DMS79 (cell line): ENCODE results near the gene TCFL5.

ENCODE experiments used
- DNase-seq: peaks from one replicate; lab custom pipeline; 2025; lab: John Stamatoyannopoulos, UW

TCFL5 gene

DNA sequence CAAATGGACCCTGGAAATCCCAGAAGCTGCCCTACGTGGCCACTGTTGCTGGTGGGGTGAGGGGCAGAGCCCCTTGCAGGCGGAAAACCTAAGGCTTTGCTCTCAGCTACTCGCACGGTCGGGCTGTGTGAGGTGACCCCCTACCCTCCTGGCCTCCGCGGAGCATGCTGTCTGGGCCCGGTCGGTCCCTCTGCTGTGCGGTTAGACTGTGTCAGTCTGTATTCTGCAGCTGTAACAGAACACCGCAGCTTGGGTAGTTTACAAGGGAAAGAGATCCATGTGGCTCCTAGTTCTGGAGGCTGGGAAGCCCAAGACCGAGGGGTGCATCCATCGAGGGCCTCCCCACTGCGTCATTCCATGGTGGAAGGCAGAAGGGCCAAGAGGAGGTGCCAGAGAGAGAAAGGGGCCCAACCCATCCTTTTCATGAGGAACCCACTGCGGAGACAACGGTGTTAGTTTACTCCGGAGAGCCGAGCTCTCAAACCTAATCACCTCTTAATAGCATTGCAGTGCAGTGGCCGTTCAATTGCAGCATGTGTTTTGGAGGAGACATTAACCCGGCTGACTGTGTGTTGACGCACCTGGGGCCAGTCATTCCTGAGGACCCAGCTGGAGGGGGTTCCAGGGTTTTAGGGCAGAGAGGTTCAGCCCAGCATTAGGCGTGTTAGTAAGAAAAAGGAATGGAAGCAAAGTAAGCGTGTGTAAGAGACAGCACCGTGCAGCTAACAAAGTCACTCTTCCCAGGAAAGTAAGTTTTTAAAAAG, 26.5 kb downstream of the TCFL5 start:
- no peak for DNase-seq

DNA sequence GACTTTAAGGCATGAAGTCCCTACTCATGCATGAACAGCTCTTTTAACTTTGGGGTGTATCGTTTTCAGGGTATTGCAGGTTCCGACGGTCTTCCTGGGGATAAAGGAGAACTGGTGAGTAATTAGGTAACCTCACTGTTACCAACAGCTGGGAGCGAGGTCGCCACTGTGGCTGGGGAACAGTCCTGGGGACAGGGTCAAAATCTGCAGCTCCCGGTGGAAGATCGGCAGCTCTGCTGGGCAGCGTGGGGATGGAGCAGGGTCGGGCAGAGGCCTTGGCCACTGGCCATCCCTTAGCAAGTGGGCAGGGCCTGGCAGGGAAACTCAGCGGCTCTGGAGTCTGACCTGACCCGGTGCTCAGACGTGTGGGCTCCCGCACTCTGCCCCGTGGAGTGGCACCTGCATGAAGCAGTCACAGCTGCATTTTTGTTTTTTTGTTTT, 28.7 kb downstream of the TCFL5 start:
- no peak for DNase-seq

DNA sequence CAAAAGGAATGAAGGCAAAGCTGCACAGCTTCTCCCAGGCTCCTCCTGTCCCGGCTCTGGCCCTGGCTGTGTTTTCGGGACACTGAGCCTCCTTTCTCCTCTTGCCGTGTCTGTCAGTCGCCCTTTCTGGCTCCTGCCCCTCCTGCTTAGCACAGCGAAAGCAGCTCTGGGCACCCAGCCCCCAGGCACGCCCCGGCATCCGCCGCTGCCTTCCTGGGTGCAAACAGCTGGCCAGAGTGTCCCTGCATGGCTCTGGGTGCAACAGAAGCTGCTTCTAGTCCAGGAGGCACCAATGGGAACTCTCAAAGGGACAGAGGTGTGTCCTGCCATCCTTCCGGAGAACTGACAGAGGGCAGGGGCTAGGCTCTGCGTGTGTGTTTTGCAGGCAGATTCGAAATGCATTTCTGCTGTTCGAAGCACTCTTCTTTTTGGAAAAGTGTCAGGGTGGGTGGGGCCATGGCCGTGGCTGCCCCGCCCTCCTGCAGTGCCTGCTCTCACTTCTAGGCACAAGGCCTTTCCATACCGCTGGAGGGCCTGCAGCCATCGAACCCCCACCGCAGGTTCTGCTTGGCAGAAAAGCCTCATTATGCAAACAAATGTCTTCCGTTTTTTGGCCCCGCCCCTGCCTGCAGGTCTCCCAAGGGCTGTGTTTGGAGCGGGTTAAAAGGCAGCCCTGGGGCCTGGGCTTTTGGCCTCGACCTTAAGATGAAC, 29.3 kb downstream of the TCFL5 start:
- DNase-seq, result peak; percentile 44

DNA sequence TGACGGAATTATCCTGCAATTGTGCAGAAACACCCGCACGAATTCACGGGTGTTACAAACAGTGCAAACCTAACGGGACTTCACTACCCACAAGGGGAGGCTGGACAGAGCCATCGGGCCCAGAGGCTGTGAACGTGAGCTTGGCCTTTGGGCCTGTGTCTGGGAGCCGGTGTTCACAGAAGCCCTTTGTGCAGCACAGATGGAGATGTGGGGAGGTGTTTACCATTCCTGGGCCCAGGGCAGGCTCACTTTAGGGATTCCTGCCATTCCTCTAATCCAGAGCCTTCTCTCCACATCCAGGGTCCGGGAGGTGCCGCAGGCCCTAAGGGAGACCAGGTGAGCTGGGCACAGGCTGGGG, 29.8 kb downstream of the TCFL5 start:
- DNase-seq, result no peak

DNA sequence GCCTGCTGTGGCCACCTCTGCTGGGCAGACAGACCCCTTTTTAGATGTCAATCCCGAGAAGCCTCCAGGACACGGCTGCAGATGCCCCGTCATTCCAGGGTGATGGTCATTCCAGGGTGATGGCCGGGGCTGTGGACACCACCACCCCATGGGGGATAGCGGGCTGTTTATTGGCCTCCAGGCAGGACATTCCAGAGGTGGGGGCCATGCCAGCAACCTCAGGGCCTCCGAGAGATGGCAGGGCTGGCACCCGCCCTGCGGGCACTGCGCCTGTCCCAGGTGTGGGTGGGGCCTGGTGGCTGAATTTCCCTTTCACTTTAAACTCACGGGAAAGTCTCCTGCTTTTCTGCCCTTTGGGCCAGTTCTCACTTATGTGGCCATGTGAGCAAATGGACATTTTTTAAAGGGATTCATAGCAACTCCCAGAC, 30.2 kb downstream of the TCFL5 start:
- no peak for DNase-seq

DNA sequence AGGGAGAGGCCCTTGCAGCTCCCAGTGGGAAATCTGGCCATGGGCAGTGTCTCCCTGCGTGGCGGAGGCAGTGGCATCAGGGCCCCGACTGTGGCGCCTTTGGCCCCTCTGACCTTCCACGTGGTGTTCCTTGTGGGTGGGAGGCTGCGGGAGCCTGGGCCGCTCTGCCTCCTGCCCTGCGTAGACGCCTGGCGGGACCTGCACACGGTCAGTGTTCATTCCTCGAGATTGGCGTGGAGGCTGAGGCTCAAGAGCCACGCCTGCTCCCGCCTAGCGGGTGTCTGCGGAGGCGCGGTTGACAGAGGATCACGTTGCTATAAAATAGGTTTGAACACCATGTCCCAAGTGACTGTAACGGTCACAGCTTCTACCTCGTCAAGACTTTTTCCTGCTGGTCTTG, 30.8 kb downstream of the TCFL5 start:
- DNase-seq, result no peak

DNA sequence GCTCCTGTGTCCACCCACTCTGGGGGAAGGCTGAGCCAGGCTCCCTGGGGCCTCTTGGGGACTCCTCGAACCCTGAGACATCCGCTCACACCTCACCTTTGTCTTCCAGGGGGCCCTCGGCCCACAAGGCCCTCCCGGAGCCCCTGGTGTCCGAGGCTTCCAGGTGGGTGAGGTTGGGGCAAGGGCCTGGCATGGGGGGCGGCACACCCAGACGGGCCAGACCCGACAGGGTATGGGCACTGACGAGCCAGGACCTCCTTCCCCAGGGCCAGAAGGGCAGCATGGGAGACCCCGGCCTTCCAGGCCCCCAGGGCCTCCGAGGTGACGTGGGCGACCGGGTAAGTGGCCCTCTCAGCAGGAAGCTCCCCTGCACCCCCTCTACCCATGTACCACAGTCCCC, 31.4 kb downstream of the TCFL5 start:
- no peak for DNase-seq

DNA sequence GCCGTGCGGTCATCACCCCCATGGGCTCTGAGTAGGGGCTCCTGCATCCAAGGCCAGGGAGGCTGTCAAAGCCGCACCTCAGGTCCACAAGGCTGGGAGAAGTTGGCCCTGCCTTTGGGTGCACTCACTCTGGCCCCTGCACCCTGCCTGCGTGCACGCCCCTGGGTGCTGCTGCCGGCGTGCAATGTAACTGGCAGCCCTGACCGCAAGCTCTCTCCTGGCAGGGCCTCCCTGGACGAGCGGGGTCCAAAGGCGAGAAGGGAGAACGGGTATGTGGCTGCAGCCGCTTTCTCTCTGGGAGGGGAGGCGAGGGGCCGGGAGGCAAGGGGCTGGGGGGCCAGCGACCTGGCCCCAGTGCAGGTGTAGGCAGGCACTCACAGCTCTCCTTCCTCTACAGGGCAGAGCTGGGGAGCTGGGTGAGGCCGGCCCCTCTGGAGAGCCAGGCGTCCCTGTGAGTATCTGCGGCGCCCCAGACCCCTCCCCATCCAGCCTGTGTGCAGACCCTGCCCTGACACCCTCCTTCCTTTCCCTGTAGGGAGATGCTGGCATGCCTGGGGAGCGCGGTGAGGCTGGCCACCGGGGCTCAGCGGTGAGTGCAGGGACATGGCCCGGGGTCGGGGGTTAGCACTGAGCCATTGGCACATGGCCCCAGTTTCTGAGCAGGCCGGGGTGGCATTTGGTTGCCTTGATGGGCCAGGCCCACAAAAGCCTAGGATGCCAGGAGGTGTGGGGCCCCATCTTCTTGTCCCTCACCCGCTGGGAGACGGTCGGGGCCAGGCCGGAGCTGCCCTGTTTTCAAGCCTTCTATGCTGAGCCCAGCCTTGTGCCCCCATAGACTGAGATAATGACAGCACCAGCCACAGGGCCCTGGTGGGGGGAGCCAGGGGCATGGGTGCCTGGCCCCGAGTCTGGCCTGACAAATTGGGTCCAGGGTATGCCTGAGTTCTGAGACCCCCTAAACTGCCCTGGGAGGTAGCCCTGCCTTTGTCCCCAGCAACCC, 32.1 kb downstream of the TCFL5 start:
- no peak for DNase-seq

DNA sequence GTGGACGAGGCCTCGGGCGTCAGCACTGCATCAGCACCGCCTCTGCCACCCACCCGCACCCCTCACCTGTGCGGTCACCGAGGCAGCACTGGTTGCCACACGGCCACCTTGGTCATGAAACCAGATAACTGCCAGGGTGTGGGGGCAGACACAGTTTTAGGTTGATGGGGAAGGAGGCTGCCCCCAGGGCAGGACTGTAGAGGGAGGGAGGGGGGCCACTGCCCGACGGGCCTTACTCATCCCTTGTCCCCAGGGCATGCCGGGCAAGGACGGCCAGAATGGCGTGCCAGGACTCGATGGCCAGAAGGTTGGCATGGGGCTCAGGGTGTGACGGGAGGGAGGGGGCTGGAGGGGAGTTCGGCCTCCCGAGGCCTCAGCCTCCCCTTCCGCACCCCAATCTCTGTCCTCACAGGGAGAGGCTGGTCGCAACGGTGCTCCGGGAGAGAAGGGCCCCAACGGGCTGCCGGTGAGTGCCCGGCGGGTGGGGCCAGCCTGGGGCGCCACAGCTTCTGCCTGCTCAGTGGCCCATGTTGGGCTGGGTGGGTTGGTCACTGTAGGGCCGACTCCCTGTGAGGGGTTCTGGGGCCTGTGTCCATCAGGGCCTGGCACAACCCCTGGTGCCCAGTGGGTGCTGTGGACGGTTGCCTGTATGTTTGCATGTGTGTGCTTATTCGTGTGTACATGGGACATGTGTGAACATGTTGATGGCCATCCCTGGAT, 33.0 kb downstream of the TCFL5 start:
- no peak for DNase-seq

DNA sequence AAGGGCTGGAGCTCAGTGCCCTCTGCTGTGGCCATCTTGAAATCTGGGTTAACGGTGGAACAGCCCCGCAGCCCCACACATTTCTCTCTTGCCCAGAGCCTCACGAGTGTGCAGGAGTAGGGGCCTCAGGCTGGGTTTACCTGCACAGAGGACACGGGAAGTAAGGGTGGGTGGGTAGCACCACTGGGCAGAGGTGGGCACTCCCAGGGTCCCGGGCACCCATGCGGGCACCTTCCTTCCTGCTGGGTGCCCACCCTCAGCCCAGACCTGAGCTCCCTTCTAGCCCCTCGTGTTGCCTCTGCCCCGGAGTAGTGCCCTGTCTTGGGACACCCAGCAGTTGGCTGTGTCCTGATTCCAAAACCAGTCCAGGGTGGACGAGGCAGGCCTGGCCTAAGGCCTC, 33.6 kb downstream of the TCFL5 start:
- no peak for DNase-seq

DNA sequence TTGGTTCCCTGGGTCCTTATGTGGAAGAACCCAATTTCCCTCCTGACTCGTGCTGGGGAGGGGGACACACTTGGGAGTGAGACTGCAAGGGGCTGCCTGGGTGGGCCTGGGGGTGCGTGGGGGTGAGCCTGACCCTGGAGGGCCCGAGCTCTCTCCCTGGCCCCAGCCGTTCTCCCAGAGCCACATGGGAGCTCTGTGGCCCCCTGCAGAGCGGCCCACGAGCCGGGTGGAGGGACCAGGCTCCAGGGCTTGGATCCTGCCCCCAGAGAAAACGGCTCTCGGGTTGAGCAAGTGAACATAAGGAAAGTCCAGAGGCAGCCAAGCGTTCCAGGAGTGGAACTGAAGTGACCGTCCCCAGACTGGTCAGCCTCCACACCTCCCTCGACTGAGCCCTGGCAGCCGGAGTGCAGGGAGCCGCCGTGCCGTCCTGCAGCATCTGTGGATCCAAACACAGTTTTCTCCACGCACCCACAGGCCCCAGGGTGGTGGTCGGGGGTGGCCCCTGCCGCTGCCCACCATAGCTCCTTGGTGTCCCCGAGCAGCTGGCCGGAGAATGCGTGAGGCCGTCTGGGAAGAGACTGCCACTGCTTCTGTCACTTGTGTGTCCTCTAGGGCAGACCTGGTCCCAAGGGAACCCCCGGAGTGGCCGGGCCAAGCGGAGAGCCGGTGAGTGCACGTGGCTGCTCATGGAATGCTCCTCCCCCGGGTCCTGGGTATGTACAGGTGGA, 34.1 kb downstream of the TCFL5 start:
- DNase-seq, result no peak

DNA sequence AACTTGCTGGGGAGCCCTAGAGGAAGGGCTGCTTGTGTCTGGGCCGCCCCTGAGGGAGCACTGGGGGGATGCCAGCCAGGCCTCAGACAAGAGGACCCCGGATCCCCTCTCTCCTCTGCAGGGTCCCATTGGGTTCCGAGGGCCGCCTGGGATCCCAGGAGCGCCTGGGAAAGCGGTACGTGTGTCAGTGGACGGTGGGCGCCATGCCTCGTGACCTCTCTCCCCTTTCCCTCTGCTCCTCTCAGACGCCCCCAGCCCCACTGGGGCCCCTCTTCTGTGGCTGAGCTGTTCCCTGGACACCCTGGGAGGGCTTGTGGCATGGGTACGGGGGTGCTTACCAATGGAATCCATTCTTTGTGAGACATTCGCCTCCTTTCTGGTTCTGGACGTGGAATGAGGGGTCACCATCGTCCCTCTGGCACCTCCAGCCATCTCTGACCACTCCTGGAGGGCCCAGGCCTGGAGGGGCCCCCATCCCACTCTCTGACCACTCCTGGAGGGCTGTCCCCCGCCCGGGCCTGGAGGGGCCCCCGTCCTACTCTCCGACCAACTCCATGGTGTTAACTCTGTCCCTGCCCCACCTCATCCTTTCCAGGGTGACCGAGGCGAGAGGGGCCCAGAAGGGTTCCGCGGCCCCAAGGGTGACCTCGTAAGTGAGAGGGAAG, 34.8 kb downstream of the TCFL5 start:
- no peak for DNase-seq

DNA sequence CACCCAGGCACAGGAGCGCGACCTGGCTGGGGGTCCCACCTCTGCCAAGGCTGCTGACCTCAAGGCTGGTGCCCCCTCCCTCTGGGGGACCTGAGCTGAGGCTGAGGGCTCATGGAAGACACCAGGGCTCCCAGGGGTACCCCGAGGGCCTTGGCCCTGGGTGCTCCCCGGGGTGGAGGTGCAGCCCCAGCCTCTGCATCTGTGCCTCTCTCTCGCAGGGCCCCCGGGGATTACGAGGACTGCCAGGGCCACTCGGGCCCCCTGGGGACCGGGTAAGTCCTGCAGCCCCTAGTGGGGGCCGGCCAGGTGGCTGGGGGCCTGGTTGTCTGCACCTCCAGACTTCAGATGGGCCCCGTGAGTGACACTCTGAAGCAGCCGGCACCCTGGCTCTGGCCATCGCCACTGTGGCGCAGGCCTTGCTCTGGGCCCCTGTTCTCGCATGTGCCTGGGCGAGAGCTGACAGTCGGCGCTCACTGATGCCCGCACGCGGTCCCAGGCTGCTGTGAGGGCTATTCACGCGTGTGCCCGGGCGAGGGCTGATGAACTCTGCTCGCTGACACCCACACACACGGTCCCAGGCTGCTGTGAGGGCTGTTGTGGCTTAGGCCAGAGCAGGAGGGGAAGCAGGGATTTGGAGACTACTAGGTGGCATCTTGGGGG, 35.5 kb downstream of the TCFL5 start:
- DNase-seq, result no peak

DNA sequence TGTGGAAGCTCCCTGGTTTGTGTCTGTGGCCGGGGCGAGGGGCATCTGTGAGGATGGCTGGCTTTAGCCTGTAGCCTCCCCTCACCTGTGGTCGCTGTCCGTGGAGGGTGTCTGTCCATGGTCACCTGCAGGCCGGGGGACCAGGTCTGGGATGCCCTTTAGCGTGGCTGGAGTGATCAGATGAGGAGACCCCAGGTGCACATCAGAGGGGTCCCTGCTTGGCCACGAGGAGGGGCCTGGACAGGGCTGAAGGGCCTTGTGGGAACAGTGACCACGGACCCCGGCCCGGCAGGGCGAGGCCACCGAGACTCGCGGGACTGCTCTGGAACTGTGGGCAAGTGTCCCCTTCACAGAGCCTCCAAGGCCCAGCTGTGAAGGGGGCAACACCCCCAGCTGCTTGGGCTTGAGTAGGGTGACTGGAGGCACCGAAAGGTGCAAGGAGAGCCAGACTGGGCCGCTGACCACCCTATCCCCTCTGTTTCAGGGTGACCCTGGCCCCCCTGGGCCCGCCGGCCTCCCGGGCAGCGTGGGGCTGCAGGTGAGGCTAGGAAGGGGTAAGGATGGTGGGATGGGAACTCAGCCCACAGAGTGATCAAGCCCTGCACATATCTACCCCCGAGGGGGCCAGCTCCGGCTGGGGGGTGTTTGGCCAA, 36.2 kb downstream of the TCFL5 start:
- DNase-seq, result no peak

DNA sequence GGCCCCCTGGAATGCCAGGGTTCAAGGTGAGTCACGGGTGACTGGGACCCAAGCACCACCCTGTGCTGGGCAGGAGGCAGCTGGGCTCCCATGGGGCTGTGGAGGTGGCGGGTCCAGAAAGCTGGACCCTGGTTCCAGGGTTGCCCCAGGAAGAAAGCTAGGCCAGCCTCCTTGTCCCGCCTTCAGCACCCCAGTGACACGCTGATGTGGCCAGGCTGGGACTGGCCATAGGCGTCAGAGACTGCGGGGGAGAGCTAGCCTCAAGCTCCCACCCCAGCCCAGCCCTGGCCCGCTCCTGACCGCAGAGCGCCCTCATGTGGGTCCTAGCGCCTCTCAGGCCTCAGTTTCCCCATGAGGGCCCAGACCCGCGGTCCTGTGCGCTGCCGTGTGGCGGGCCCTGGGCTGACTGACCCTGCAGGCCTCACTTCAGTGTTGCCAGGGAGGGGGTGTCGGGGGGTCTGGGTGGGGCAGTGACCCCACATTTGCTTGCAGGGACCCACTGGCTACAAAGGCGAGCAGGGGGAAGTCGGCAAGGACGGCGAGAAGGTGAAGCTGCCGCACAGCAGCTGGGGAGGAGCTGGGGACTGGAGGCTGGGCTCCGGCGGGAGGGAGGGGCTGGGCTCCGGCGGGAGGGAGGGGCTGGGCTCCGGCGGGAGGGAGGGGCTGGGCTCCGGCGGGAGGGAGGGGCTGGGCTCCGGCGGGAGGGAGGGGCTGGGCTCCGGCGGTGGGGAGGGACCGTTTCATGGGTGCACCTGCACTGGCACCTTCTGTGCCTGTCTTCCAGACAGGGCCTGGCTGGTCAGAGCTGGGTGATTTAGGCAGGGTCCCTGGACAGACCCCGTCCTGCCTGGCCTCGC, 36.9 kb downstream of the TCFL5 start:
- no peak for DNase-seq

DNA sequence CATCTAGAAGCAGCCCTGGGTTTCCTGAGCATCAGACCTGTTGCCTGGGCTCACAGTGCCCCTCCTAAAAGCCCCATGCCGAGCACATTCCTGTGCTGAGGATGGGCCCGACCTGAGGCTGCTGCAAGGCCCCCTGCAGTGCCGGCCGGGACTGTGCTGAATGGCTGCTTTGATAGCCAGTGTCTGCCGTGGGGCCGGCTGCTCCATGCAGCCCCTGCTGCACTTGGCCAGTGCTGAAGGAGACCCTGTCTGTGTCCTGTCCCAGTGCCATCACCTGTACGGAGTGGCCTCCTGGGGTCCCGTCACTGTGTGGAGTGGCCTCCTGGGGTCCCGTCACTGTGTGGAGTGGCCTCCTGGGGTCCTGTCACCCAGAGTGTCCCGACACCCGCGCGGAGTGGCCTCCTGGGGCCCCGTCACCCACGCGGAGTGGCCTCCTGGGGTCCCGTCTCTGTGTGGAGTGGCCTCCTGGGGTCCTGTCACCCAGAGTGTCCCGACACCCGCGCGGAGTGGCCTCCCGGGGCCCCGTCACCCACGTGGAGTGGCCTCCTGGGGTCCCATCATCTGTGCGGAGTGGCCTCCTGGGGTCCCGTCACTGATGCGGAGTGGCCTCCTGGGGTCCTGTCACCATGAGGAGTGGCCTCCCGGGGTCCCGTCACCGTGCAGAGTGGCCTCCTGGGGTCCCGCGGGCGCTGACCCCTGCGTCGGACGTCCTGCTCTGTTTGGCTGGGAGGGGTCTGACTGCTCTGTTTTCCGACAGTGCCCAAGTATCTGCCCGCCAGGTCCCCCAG, 37.7 kb downstream of the TCFL5 start:
- no peak for DNase-seq

DNA sequence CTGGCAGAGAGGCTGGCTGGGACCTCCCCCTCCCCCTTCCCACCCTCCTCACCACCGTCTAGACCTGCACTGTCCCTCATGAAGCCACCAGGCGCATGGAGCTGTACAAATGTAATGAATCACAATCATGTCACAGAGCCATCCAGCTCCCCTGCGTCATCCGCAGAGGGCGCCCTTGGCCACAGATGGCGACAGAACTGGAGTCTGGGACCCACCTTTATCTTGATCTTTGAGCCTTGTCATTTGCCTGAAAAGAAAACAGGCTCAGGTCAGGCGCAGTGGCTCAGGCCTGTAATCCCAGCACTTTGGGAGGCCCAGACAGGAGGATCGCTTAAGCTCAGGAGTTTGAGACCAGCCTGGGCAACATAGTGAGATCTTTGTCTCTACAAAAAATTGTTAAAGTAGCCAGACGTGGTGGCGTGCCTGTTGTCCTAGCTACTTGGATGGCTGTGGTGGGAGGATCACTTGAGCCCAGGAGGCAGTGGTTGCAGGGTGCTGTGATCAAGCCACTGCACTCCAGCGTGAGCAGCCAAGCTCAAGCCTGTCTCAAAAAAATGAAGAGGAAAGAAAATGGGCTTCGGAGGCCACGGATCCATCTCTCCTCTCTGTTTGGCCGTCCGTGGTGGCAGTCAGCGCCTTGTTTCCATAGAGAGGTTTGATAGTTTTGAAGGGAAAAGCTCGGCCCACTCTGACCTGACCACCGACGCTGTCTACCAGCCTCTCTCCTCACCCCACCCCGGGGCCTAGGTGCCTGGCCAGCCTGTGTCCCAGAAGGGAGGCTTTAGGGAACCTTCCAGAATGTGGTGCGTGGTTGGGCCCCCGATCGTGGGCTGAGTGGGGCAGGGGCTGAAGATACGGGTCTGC, 38.6 kb downstream of the TCFL5 start:
- no peak for DNase-seq
